ENCODE measurements around the gene RALGAPA2. TPM values are rescaled to one million over a fixed set of nuclear protein-coding genes. Genes with fewer than 3 reads are reported as not detected.

RALGAPA2 gene
- total RNA-seq, 4 donors from 2014 or later, result 13.3 to 29.8 (median 23.6) TPM

DNA sequence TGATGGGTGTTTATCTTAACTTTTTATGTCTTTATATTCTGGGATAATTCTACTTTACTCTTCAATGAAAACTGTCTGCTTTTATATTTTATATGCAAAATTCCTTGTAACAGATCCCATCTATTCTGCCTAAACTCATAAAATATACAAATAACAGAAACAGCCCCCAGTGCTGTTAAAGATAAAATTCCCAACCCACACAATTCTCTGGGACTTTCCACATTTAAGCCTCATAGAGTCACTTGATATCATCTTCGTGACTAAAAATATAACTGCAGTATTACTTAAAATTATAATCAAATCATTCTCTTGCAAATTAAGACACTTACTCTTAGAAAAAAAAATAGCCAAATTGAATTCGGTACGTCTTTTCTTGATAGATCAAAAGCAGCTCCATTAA lies 284.4 kb downstream of the RALGAPA2 start:
- Histone ChIP-seq H3K27me3 (no peaks in the 10 kb centered on the region), H3K4me3 (no peak overlapping the region), H3K36me3 (peaks cover 0 to 12% (median 0%) of the 10 kb centered on the region in 3 donors), H3K4me1 (no peaks in the 10 kb centered on the region), H3K27ac (no peak overlapping the region), H3K9me3 (no peaks in the 10 kb centered on the region)
- intact Hi-C loops (cut with DNase I), result no loop called here
- TF ChIP-seq POLR2A (IDR thresholded peaks at IDR 0.05), result no peak
- TF ChIP-seq, protein P1, sequence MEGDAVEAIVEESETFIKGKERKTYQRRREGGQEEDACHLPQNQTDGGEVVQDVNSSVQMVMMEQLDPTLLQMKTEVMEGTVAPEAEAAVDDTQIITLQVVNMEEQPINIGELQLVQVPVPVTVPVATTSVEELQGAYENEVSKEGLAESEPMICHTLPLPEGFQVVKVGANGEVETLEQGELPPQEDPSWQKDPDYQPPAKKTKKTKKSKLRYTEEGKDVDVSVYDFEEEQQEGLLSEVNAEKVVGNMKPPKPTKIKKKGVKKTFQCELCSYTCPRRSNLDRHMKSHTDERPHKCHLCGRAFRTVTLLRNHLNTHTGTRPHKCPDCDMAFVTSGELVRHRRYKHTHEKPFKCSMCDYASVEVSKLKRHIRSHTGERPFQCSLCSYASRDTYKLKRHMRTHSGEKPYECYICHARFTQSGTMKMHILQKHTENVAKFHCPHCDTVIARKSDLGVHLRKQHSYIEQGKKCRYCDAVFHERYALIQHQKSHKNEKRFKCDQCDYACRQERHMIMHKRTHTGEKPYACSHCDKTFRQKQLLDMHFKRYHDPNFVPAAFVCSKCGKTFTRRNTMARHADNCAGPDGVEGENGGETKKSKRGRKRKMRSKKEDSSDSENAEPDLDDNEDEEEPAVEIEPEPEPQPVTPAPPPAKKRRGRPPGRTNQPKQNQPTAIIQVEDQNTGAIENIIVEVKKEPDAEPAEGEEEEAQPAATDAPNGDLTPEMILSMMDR (IDR thresholded peaks at IDR 0.05), result no peak
- DNase-seq, result no peak
- WGBS, 2 donors, result 82 to 87% methylated on average over 3 of the region's 3 CpGs

DNA sequence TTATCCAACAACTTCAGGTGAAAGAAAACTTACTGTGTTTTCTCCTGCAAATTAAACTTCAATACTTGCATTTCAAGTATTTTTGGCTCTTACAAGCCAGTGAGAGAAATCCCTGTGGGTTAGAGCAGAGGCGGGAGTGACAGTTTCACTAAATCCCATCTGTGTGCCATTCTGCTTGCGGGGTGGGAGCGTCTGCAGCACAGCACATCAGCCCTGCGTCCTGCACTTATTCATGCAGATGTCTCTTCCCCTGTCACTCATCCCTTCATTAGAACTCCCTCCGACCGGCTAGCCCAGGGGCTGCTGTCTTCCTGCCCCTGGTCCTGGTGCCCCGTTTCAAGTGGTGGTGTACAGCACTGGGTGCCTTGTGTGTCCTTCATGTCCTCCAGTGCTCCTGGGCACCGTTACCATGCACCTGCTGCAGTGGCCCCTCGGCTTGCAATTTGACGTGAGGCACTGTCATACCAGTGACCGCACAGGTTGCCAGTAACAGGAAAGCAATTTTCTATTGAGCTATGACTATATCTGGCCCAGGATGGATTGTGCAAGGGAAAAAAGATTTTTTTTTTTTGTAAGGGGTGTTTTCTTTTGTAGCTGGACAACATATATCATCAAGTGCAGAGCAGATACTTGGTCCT lies 285.1 kb downstream of the RALGAPA2 start:
- intact Hi-C loops (cut with DNase I), result no loop called here
- Histone ChIP-seq H3K36me3 (peaks cover 0 to 16% (median 0%) of the 10 kb centered on the region in 3 donors), H3K4me3 (no peak overlapping the region), H3K27me3 (no peaks in the 10 kb centered on the region), H3K4me1 (no peaks in the 10 kb centered on the region), H3K9me3 (no peaks in the 10 kb centered on the region), H3K27ac (no peak overlapping the region)
- WGBS, 2 donors, result 90 to 91% methylated on average over 10 to 11 of the region's 11 CpGs
- no peak for DNase-seq
- TF ChIP-seq POLR2A (IDR thresholded peaks at IDR 0.05), result no peak
- TF ChIP-seq, protein P1 (IDR thresholded peaks at IDR 0.05), result no peak

DNA sequence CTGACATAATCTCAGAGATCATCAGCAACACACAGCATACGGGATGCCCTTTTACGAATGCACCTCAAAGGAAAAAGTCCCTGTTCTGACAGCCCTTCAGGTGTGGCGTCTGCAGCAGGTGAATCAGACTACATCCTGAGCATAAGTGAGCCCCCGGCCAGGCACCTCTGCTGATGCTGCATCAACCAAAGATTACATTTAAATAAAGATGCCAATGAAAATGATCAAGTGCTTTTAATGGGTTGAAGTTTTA lies 285.9 kb downstream of the RALGAPA2 start:
- TF ChIP-seq, protein P1 (IDR thresholded peaks at IDR 0.05), result no peak
- no peak for TF ChIP-seq POLR2A (IDR thresholded peaks at IDR 0.05)
- Histone ChIP-seq H3K4me3 (no peak overlapping the region), H3K27me3 (no peaks in the 10 kb centered on the region), H3K36me3 (peaks cover 0 to 22% (median 0%) of the 10 kb centered on the region in 3 donors), H3K27ac (no peak overlapping the region), H3K4me1 (no peaks in the 10 kb centered on the region), H3K9me3 (no peaks in the 10 kb centered on the region)
- no peak for DNase-seq
- intact Hi-C loops (cut with DNase I), result no loop called here
- WGBS, 2 donors, result 76 to 97% methylated on average over 3 to 4 of the region's 4 CpGs

DNA sequence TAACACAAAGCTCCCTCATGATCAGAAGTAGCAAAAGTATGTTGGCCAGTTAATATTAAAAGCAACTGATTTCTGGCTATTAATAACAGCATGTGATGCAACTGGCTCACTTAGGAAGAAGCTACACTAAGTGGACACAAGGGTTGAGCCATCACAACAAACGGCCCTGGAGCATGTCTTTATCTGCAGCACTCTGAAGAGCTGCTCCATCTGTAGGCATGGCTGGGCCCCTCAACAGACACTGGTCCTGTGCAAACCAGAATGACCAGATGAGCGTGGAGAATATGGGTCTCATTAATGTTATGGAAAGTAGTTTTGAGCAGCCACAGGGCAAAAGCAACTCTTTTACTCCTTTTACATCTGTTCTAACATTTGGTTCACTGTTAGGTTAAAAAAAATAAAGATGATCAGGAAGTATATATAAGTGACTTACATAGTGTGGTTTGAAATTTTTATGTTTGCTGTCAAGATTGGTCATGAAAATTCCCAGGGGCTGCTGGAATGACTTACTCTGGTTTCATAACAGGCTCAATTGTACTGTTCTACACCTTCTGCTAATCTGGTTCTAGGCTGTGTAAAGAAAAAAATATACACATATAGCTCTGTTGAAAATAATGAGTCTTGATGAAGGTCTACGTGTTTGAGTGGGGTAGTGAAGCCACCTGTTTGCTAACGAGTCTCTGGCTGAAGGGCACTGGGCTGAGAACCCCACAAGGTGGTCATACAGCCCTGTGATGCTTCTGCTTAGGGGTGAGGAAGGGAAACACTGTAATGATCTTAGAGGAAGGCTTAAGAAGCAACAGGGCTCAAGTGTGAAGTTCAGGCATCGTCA lies 286.4 kb downstream of the RALGAPA2 start:
- intact Hi-C loops (cut with DNase I), result no loop called here
- Histone ChIP-seq H3K36me3 (peaks cover 0 to 27% (median 0%) of the 10 kb centered on the region in 3 donors), H3K27me3 (no peaks in the 10 kb centered on the region), H3K27ac (no peak overlapping the region), H3K4me1 (no peaks in the 10 kb centered on the region), H3K4me3 (no peak overlapping the region), H3K9me3 (no peaks in the 10 kb centered on the region)
- 74 to 82% methylated on average over 5 of the region's 5 CpGs for WGBS, 2 donors
- TF ChIP-seq, protein P1 (IDR thresholded peaks at IDR 0.05), result no peak
- TF ChIP-seq POLR2A (IDR thresholded peaks at IDR 0.05), result no peak
- no peak for DNase-seq

DNA sequence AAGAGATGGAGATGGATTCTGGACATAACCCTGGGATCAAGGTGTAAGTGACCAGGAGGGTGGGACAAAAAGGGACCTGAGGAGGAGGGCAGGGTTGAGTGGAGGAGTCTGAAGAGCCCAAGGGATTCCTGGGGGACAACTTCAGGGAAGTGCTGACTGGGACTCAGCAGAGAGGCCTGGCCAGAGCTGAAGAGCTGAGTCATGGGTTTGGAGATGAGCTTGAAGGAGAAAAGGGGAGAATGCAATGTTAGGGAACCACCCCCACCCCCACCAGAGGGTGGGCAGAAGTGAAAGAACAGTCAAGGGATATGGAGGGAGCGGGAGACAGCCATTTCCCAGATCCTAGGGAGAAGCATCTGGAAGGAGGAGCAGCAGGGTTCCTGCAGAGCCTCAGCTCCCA lies 289.3 kb downstream of the RALGAPA2 start:
- Histone ChIP-seq H3K4me1 (no peaks in the 10 kb centered on the region), H3K27me3 (no peaks in the 10 kb centered on the region), H3K27ac (no peak overlapping the region), H3K9me3 (no peaks in the 10 kb centered on the region), H3K36me3 (peaks cover 0 to 30% (median 0%) of the 10 kb centered on the region in 3 donors), H3K4me3 (no peak overlapping the region)
- intact Hi-C loops (cut with DNase I), result no loop called here
- TF ChIP-seq, protein P1 (IDR thresholded peaks at IDR 0.05), result no peak
- no peak for TF ChIP-seq POLR2A (IDR thresholded peaks at IDR 0.05)
- 100% methylated on average over 1 of the region's 1 CpG for WGBS, 2 donors
- no peak for DNase-seq
